ENCODE results near the gene LHX8.
"Not testable (repeated sequence)": the region's sequence is repeated elsewhere in the genome, so short reads cannot be mapped to it uniquely, and the experiment has no call there.

The LHX8 gene

DNA sequence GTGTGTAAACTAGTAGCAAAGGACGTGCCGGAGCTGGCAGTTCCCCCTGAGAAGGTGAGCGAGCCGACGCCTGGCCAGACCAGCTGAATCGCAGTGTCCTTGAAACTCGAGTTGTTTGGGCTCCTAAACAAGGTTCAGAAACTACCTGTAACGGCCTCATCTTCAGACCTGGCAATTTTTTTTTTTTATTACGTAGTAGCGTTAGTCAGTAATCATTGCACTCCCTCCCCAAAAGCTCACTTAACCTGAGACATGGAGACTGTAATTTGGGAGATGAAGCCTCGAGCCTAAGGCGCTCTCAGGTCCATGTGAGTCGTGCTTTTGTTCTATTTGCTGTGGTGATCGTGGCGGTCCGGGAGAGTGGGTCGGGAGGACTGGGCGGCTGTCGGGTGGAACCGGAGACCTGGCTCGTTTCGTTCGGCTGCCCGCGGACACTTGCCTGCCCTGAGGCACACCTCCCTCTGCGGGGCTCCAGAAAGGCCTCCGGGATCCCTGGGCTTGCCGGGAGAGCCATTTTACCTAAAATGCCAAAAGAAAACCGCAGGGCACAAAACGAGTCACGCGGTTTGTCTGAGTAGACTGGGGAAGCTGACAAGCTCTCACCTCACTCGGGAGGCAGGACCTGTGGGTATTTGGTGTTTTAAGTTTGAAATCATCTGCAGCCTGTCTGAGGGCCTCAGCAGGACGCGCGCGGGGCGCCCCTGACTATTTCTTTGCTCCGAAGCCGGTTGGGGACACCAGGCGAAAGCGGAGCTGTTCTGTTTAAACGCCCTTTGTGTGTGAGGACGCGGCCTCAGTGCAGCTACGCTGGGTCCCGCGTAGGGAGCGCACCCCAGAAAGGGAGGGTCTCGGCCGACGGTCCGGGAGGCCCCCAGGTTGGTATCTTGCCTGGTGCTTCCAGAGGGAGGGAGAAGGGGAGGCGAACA, 722 bp downstream of the LHX8 start:
- peak; percentile 62 for DNase-seq

DNA sequence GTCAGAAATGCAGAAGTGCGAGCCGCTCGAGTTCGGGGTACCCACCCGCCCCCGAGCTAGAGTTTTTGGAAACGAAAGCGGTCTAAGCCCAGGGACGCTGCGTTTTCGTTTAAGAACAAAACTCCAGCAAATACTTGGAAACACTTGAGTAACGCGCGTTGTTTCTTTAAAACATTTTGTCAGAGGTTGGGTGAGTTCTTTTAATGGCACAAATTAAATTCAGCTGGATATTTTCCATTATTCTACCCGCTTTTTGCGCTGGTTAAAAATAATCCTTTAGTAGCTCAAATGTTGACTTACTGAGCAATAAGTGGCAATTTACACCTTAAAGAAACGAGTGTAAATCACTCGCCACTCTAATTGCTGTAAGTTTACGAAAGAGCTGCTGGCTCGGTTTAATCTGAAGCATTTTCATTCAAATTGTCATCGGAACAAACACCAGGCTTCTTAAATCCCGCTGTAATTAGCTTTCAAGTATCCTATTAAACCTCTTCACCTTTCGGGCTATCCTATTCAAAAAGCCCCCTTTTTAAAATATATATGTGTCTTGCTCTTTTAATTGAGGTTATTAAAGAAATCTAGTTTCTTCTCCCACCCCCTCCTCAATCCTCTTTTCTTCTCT, 1.5 kb downstream of the LHX8 start:
- peak; percentile 65 for DNase-seq

GRCh38 chr1:75136195-75136815, 2.1 kb downstream of the LHX8 start:
- DNase-seq: peak; percentile 65

DNA sequence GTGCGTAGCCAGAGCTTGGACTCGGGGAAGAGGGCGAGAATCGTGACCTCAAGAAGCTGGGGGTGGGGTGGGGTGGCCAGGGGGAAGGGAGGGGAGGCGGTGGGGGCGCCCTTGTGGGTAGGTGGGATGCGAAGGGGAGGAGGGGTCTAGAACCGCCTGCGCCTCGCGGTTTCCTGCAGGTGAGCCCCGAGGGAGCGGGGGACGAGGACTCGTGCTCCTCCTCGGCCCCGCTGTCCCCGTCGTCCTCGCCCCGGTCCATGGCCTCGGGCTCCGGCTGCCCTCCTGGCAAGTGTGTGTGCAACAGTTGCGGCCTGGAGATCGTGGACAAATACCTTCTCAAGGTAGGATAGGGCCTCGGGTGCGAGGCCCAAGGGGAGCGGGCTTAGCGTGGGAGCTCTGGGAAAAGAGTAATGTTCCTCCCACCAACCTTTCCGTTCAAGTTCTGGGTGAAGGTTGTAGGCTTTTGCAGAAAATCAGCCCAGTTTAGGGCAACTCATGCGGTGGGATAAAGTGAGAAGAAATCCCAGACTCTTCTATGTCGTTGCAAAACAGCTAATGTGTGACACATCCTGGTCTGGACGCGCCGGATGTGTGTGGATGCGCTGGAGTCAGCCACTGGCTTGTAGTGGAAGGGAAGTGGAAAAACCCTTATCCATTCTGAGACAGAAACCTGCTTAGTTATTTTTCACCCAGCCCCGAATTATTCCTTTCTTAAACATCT, 2.9 kb downstream of the LHX8 start:
- no peak for DNase-seq

GRCh38 chr1:75152092-75152491, 17.9 kb downstream of the LHX8 start:
- no peak for DNase-seq

- no peak for DNase-seq
These were observed 25.0 kb downstream of the LHX8 start for GRCh38 chr1:75159154-75159553.

- DNase-seq: no peak
These were observed 31.1 kb downstream of the LHX8 start for GRCh38 chr1:75165264-75165663.

DNA sequence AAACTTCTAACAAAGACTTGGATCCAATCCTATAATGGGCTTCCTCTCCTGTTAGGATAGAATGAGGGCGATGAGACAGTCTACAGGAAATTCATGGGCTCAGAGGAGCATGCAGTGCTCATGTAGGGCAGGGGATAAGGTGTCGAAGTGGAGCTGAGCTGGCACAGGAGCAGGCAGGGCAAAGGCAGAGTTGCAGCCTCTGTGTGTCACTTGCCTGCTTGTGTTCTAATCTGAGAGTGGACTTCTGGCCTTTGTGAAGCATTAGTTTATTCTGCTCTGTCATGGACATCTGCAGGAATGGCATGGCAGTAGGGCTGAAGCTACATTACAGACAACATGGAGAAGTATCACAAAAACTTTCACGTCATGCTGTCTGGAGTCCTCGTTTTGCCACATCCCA, 32.6 kb downstream of the LHX8 start:
- no peak for DNase-seq

DNA sequence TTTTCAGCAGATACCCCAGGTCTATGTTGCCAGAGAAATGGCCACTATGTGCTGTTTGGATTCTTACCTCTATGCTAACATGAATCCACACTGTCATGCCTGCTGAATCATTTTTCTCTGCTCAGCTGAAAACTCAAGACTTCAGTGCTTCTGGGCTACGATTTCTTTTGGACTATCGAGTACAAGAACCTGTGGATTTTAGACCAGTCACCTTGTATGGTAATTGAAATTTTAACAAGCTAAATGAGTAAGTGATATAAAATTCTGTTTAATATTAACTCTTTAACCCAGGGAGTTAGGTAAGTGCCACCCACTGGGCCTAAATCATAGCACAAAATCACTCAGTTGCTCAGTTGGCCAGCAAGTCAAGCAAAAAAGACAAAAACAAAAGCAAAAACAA, 35.8 kb downstream of the LHX8 start:
- no peak for DNase-seq

GRCh38 chr1:75170981-75171380, 36.8 kb downstream of the LHX8 start:
- no peak for DNase-seq

DNA sequence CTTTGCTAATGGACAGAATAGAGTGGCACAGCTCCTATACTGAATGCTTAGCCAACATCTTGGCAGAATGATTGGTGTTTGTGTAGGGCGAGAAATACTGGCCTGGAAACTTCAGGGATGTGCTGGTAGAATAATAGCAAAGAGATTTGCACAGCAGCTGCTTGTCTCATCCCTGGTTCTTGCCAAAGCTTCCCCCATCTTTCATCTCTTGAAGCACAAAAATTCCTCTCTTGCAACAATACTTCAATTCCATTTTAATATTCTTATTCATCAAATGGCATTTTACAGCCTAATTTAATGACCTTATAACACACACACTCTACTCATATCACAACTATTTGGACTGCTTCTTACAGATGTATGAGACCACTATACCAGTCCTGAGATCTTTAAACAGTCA, 37.7 kb downstream of the LHX8 start:
- no peak for DNase-seq

GRCh38 chr1:75172556-75172955, 38.4 kb downstream of the LHX8 start:
- no peak for DNase-seq

GRCh38 chr1:75174031-75174760, 40.0 kb downstream of the LHX8 start:
- no peak for DNase-seq

DNA sequence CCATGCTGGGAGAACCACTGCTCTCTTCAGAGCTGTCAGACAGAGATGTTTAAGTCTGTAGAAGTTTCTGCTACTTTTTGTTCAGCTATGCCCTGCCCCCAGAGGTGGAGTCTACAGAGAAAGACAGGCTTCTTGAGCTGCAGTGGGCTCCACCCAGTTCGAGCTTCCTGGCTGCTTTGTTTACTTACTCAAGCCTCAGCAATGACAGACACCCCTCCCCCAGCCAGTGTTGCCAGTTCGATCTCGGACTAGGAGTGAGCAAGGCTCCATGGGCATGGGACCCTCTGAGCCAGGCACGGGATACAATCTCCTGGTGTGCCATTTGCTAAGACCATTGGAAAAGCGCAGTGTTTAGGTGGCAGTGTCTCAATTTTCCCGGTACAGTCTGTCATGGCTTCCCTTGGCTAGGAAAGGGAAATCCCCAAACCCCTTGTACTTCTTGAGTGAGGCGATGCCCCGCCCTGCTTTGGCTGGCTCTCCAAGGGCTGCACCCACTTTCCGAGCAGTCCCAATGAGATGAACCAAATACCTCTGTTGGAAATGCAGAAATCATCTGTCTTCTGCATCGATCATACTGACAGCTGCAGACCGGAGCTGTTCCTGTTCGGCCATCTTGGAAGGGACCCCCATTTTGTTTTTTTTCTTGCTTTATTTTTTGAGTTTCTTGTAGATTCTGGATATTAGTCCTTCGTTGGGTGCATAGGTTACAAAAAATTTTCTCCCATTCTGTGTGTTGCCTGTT, 47.2 kb downstream of the LHX8 start:
- not testable (repeated sequence) for DNase-seq

- no peak for DNase-seq
These were observed 54.7 kb downstream of the LHX8 start for GRCh38 chr1:75188892-75189291.

- DNase-seq: no peak
These were observed 64.0 kb downstream of the LHX8 start for GRCh38 chr1:75198163-75198562.

GRCh38 chr1:75198761-75199160, 64.6 kb downstream of the LHX8 start:
- no peak for DNase-seq

DNA sequence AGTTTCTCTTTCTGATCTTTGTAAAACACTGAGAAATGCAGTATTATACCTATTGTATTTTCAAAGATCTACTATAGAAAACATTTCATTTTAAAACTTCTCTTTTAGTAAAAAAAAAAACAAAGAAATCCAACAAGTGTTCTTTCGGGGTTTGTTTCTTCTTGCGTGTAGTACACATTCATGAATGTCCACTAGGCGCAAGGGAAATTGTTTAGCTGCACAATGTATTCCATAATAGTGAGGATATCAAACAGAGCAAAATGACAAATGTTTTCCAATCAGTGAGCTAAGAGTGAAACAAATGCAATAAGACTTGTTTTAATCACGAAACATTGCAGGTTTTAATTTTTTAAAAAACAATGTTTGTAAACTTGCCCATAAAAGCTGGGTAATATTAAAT, 68.6 kb downstream of the LHX8 start:
- DNase-seq: no peak

DNA sequence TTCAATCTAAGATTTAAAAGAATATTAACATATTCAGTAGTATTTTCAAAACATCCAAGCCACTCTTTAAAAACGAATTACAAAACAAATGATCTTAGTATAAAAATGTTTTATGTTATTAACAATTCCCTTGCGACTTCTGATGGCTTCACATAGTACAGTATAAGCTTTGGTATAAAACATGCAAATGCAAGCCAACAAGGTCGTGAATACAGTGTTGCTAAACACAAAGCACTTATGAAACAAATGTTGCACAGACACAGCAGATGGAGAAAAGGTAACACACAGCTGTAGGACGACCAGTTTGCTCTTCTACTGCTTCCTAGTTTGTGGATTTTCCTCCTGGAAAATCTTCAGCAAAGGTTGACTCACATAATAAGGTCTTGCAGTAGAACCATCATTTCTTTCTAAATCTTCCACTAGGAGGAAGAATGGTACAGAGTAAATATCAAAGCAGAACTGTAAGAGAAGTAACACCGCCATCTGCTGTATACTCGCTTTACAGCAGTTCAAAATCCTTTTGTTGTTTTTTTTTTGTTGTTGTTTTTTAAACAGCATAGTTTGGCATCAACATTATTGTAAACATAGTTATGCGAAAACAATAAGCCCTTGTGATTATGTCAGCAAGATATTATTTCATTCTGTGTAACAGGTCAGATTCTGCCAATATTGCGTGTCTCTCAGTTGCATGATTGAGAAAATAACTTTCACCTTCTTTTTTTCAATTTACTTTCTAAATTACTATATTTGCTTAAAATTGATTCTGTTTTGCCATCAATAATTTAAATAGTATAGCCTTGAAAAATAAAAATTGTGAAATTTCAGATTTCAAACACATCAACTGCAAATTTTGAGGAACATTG, 69.5 kb downstream of the LHX8 start:
- DNase-seq: peak; percentile 76

DNA sequence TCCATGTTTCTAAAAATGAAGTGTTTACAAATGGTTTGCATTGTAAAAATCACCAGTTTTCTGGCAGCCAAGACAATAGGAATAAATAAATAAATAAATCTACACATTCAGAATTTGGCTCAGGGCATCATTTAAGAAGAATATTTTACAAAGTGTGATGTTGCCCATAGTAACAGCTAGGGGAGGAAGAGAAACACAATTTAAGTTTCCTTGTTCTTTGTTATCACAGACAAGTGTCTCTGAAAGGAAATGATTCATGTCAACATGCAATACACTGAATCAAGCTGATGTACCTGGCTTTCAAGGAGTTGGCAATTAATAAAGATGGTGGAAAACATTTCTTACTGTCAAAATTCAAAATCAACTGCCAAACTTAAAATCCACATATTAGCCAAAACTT, 74.7 kb downstream of the LHX8 start:
- DNase-seq: no peak

All from NCI-H510A treated with DMSO at 0.1 percent for 48 hours (cell line).